ENCODE measurements around the gene PRM3.

GRCh38 chr16:11253009-11253994 is 20.1 kb downstream of the PRM3 start:
- TF ChIP-seq EP300 (IDR thresholded peaks at IDR 0.05; ENCODE audit: borderline replicate concordance) (no peak), CEBPB (IDR thresholded peaks at IDR 0.05) (no peak), RAD21 (IDR thresholded peaks at IDR 0.05; ENCODE audit: low read depth) (no peak), TCF12 (IDR thresholded peaks at IDR 0.05; ENCODE audit: low read depth) (no peak), YY1 (IDR thresholded peaks at IDR 0.05; ENCODE audit: low read depth) (no peak)
- TF ChIP-seq, protein P1, sequence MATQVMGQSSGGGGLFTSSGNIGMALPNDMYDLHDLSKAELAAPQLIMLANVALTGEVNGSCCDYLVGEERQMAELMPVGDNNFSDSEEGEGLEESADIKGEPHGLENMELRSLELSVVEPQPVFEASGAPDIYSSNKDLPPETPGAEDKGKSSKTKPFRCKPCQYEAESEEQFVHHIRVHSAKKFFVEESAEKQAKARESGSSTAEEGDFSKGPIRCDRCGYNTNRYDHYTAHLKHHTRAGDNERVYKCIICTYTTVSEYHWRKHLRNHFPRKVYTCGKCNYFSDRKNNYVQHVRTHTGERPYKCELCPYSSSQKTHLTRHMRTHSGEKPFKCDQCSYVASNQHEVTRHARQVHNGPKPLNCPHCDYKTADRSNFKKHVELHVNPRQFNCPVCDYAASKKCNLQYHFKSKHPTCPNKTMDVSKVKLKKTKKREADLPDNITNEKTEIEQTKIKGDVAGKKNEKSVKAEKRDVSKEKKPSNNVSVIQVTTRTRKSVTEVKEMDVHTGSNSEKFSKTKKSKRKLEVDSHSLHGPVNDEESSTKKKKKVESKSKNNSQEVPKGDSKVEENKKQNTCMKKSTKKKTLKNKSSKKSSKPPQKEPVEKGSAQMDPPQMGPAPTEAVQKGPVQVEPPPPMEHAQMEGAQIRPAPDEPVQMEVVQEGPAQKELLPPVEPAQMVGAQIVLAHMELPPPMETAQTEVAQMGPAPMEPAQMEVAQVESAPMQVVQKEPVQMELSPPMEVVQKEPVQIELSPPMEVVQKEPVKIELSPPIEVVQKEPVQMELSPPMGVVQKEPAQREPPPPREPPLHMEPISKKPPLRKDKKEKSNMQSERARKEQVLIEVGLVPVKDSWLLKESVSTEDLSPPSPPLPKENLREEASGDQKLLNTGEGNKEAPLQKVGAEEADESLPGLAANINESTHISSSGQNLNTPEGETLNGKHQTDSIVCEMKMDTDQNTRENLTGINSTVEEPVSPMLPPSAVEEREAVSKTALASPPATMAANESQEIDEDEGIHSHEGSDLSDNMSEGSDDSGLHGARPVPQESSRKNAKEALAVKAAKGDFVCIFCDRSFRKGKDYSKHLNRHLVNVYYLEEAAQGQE (IDR thresholded peaks at IDR 0.05; ENCODE audit: low read depth) = no peak
- TF ChIP-seq, protein P2, sequence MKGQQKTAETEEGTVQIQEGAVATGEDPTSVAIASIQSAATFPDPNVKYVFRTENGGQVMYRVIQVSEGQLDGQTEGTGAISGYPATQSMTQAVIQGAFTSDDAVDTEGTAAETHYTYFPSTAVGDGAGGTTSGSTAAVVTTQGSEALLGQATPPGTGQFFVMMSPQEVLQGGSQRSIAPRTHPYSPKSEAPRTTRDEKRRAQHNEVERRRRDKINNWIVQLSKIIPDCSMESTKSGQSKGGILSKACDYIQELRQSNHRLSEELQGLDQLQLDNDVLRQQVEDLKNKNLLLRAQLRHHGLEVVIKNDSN (IDR thresholded peaks at IDR 0.05) = no peak

All from Ishikawa (cell line).